ENCODE measurements around the gene ODAD4.

Gene ODAD4

GRCh38 chr17:41942626-41943373 lies 12.4 kb downstream of the ODAD4 start:
- no peak for DNase-seq

- DNase-seq = no peak
These were observed 13.1 kb downstream of the ODAD4 start for GRCh38 chr17:41943492-41943891.

GRCh38 chr17:41944943-41945342 lies 14.5 kb downstream of the ODAD4 start:
- DNase-seq = no peak

GRCh38 chr17:41948762-41949460 lies 18.5 kb downstream of the ODAD4 start:
- no peak for DNase-seq

- no peak for DNase-seq
These were observed 26.1 kb downstream of the ODAD4 start for GRCh38 chr17:41956522-41956921.

- DNase-seq = no peak
These were observed 26.8 kb downstream of the ODAD4 start for GRCh38 chr17:41957031-41957868.

GRCh38 chr17:41957869-41958439 lies 27.5 kb downstream of the ODAD4 start:
- no peak for DNase-seq

- DNase-seq = no peak
These were observed 28.6 kb downstream of the ODAD4 start for GRCh38 chr17:41959030-41959335.

GRCh38 chr17:41959336-41960095 lies 29.1 kb downstream of the ODAD4 start:
- no peak for DNase-seq

- DNase-seq = no peak
These were observed 31.7 kb downstream of the ODAD4 start for GRCh38 chr17:41962111-41962510.

GRCh38 chr17:41962768-41963434 lies 32.5 kb downstream of the ODAD4 start:
- DNase-seq = no peak

GRCh38 chr17:41965694-41966462 lies 35.5 kb downstream of the ODAD4 start:
- peak; percentile 88 for DNase-seq

GRCh38 chr17:41966463-41967140 lies 36.2 kb downstream of the ODAD4 start, which contains the start of gene CNP:
CNP (plus strand) TSS chr17:41966795; CDS start chr17:41966885, 90 bp downstream.
- DNase-seq = peak; percentile 84

GRCh38 chr17:41967141-41967920 lies 36.9 kb downstream of the ODAD4 start:
- no peak for DNase-seq

GRCh38 chr17:41967921-41968578 lies 37.6 kb downstream of the ODAD4 start:
- DNase-seq = no peak

- DNase-seq = no peak
These were observed 38.3 kb downstream of the ODAD4 start for GRCh38 chr17:41968676-41969075.

- DNase-seq = no peak
These were observed 40.5 kb downstream of the ODAD4 start for GRCh38 chr17:41970901-41971331.

GRCh38 chr17:41971721-41972523 lies 41.5 kb downstream of the ODAD4 start:
- DNase-seq = no peak
